ENCODE results near the gene C19orf47.

C19orf47 gene

GRCh38 chr19:40272261-40272660 lies 75.9 kb downstream of the C19orf47 start:
- no peak for TF ChIP-seq CTCF (IDR thresholded peaks at IDR 0.05; ENCODE audit: low read depth, low read length)
- in situ Hi-C loops (cut with HindIII; ENCODE audit: low sequenced_read_pairs) = no loop called here
- no peak overlapping the region for H3K4me3 ChIP-seq (ENCODE audit: low read depth, low read length)
- DNase-seq (ENCODE audit: low read depth, low spot score) = no peak

- in situ Hi-C loops (cut with HindIII; ENCODE audit: low sequenced_read_pairs) = no loop called here
- DNase-seq (ENCODE audit: low read depth, low spot score) = no peak
- TF ChIP-seq CTCF (IDR thresholded peaks at IDR 0.05; ENCODE audit: low read depth, low read length) = no peak
- no peak overlapping the region for H3K4me3 ChIP-seq (ENCODE audit: low read depth, low read length)
Measured at GRCh38 chr19:40271706-40272105, 76.5 kb downstream of the C19orf47 start.

GRCh38 chr19:40270362-40271089 lies 77.7 kb downstream of the C19orf47 start:
- in situ Hi-C loops (cut with HindIII; ENCODE audit: low sequenced_read_pairs) = no loop called here
- DNase-seq (ENCODE audit: low read depth, low spot score) = no peak
- H3K4me3 ChIP-seq (ENCODE audit: low read depth, low read length) = no peak overlapping the region
- TF ChIP-seq CTCF (IDR thresholded peaks at IDR 0.05; ENCODE audit: low read depth, low read length) = no peak
